K562 (cell line): ENCODE data around the gene IL9. TPM values are rescaled to one million over a fixed set of nuclear protein-coding genes. Genes with fewer than 3 reads are reported as not detected.

ENCODE experiments used
- ATAC-seq: fragments of 200-7000 bp; cut with Tn5 transposase; 3 replicates; pipeline ENCODE4 v1.9.1; 2020; ENCODE audit warnings: moderate library complexity
- BruUV-seq: library from RNA; stranded (reverse); fragments of 400-500 nt; replicated peaks from 2 replicates; lab custom pipeline; 2021; lab: Mats Ljungman, UMichigan
- CTCF ChIA-PET: fragments of 300-600 bp; formaldehyde crosslinking; extraction: SDS; loops from one replicate; lab custom pipeline; 2021; ENCODE audit warnings: low intra/inter-chr PET ratio; lab: Yijun Ruan, JAX
- POLR2A ChIA-PET: fragments of 300-600, 350-650 bp; sonication (Branson Sonifier 250); formaldehyde crosslinking; extraction: SDS; loops from one replicate; lab custom pipeline; 2021; ENCODE audit warnings: antibody characterized with exemption, inconsistent platforms; lab: Yijun Ruan, JAX
- DNase-seq, 4 experiments: peaks; one replicate each; pipeline versions ENCODE4 v3.0.0 to v3.0.0-alpha.2; 2011 to 2018; ENCODE audit warnings: low spot score in 3 of 4, mixed read lengths in 3 of 4; ENCODE audit errors: extremely low read depth in 1 of 4
- FAIRE-seq: peaks from 2 replicates; lab custom pipeline; 2011; peaks lifted over from hg19 to GRCh38; lab: Jason Lieb, UNC
- H2AFZ ChIP-seq: 2 replicates; pipeline ENCODE4 v1.6.0; 2011; ENCODE audit warnings: low read depth, low read length, control low read depth, inconsistent platforms
- H3K27ac ChIP-seq: fragments of 200-600 bp; 3 replicates; pipeline ENCODE4 v1.8.0; 2011; ENCODE audit warnings: low read depth, mild to moderate bottlenecking, control low read depth, inconsistent platforms, low read length, moderate library complexity, mixed read lengths; ENCODE audit errors: extremely low read depth
- H3K27me3 ChIP-seq, 2 experiments: fragments of 300-600 bp in 1 of 2; 2 replicates in 1 of 2; 3 replicates in 1 of 2; pipeline versions ENCODE4 v1.6.0 to v1.8.0; 2011; ENCODE audit warnings: inconsistent platforms in 2 of 2, low read length in 2 of 2, mild to moderate bottlenecking in 1 of 2, mixed read lengths in 1 of 2, moderate library complexity in 1 of 2; ENCODE audit not compliant: control insufficient read depth in 2 of 2, insufficient read depth in 2 of 2
- H3K36me3 ChIP-seq: fragments of 300-600 bp; 3 replicates; pipeline ENCODE4 v1.8.0; 2011; ENCODE audit warnings: mild to moderate bottlenecking, low read length, inconsistent platforms; ENCODE audit not compliant: control insufficient read depth, insufficient read depth
- H3K4me1 ChIP-seq, 2 experiments: fragments of 200-600 bp in 1 of 2; replicated peaks in 1 of 2; 2 replicates in 1 of 2; 3 replicates in 1 of 2; pipeline versions ENCODE4 v1.5.1 to v1.8.0; 2011; ENCODE audit warnings: inconsistent platforms in 2 of 2, low read length in 2 of 2, mild to moderate bottlenecking in 1 of 2, mixed read lengths in 1 of 2, moderate library complexity in 1 of 2; ENCODE audit not compliant: control insufficient read depth in 2 of 2, insufficient read depth in 2 of 2
- H3K4me2 ChIP-seq: 2 replicates; pipeline ENCODE4 v1.6.1; 2011; ENCODE audit warnings: low read length, control low read depth, inconsistent platforms, mixed read lengths; ENCODE audit not compliant: insufficient read depth
- H3K4me3 ChIP-seq: fragments of 200-600 bp; sonication (generic), shearing (Covaris generic); 2 replicates; pipeline ENCODE4 v1.5.1; 2016; ENCODE audit warnings: control low read depth, inconsistent platforms
- H3K79me2 ChIP-seq: fragments of 200-600 bp; 3 replicates; pipeline ENCODE4 v1.8.0; 2011; ENCODE audit warnings: low read length, inconsistent platforms; ENCODE audit not compliant: control insufficient read depth, insufficient read depth
- H3K9ac ChIP-seq, 2 experiments: 2 replicates each; pipeline versions ENCODE4 v1.6.0 to v1.6.1; 2011; ENCODE audit warnings: low read depth in 2 of 2, low read length in 2 of 2, control low read depth in 1 of 2, inconsistent platforms in 1 of 2, mild to moderate bottlenecking in 1 of 2, mixed read lengths in 1 of 2; ENCODE audit not compliant: insufficient read depth in 1 of 2
- H3K9me1 ChIP-seq: one replicate; pipeline ENCODE4 v1.6.0; 2011; ENCODE audit warnings: inconsistent platforms, mild to moderate bottlenecking, low read length, moderate library complexity; ENCODE audit not compliant: control insufficient read depth, insufficient read depth
- H3K9me3 ChIP-seq: replicated peaks from 2 replicates; pipeline ENCODE4 v1.5.1; 2011; ENCODE audit warnings: low read depth, low read length, inconsistent platforms; ENCODE audit not compliant: control insufficient read depth, insufficient read depth
- H4K20me1 ChIP-seq: replicated peaks from 2 replicates; pipeline ENCODE4 v1.6.1; 2011; ENCODE audit warnings: low read length, inconsistent platforms, mixed read lengths; ENCODE audit not compliant: control insufficient read depth, insufficient read depth
- DACH1 ChIP-seq: fragments of 450-650 bp; IDR thresholded peaks from 2 replicates; pipeline ENCODE4 v1.6.1; 2018; ENCODE audit not compliant: partially characterized antibody
- HNRNPK ChIP-seq: fragments of 200-400 bp; formaldehyde crosslinking; IDR thresholded peaks from one replicate; pipeline ENCODE4 v1.6.1; 2018; ENCODE audit warnings: mild to moderate bottlenecking, low read depth, low read length; ENCODE audit not compliant: poor library complexity, severe bottlenecking
- MTA1 ChIP-seq: fragments of 450-650 bp; IDR thresholded peaks from 2 replicates; pipeline ENCODE4 v1.6.1; 2017; ENCODE audit warnings: borderline replicate concordance
- NR2C1 ChIP-seq, 2 experiments: fragments of 450-650 bp; IDR thresholded peaks; 2 replicates each; pipeline ENCODE4 v1.6.1; 2017; ENCODE audit warnings: mild to moderate bottlenecking in 2 of 2, antibody characterized with exemption in 1 of 2, inconsistent platforms in 1 of 2, missing compliant biosample characterization in 1 of 2, missing genetic modification characterization in 1 of 2
- RHOXF2B ChIP-seq: fragments of 250-450 bp; sonication (Bioruptor Pico); conservative IDR thresholded peaks from 2 replicates; pipeline ENCODE4 v1.5.1; 2021
- RNF2 ChIP-seq: sonication (generic); IDR thresholded peaks from 2 replicates; pipeline ENCODE4 v1.6.1; 2016
- THRAP3 ChIP-seq: fragments of 450-650 bp; IDR thresholded peaks from 2 replicates; pipeline ENCODE4 v1.6.1; 2016; ENCODE audit warnings: mild to moderate bottlenecking, inconsistent platforms, borderline replicate concordance
- USF1 ChIP-seq: sonication (generic); formaldehyde crosslinking; IDR thresholded peaks from 2 replicates; pipeline ENCODE4 v1.9.0; 2022; ENCODE audit warnings: mild to moderate bottlenecking, missing genetic modification reagents
- VEZF1 ChIP-seq: fragments of 200-800 bp; sonication (Bioruptor generic); IDR thresholded peaks from 2 replicates; pipeline ENCODE4 v1.6.1; 2017; ENCODE audit warnings: missing genetic modification characterization, missing compliant biosample characterization
- ZBTB8A ChIP-seq: fragments of 450-650 bp; IDR thresholded peaks from 2 replicates; pipeline ENCODE4 v1.6.1; 2018; ENCODE audit warnings: mild to moderate bottlenecking, moderate library complexity; ENCODE audit not compliant: partially characterized antibody
- ZNF354B ChIP-seq: fragments of 250-450 bp; sonication (Bioruptor Pico); IDR thresholded peaks from 2 replicates; pipeline ENCODE4 v1.4.0; 2020
- ZNF395 ChIP-seq: fragments of 200-800 bp; sonication (Bioruptor generic); IDR thresholded peaks from 2 replicates; pipeline ENCODE4 v1.6.1; 2017; ENCODE audit warnings: missing genetic modification characterization, missing compliant biosample characterization
- in situ Hi-C: fragments of 300-500 bp; cut with MboI; formaldehyde crosslinking; loops from 4 replicates; pipeline ENCODE4 v1.15.0; 2018; ENCODE audit warnings: inconsistent platforms, mixed read lengths
- intact Hi-C: fragments of 100-400 bp; cut with micrococcal nuclease; formaldehyde crosslinking; loops from 2 replicates; pipeline ENCODE4 v1.14.2; 2022
- polyA plus RNA-seq, 8 experiments: library from polyadenylated mRNA; depleted of rRNA in 4 of 8; stranded (reverse) in 5 of 8; unstranded in 3 of 8; fragments of >200 nt; fragmentation: Nextera tagmentation in 2 of 8; fragmentation: Illumina TruSeq in 1 of 8; extraction: Ambion mirVana in 2 of 8; extraction: Trizol in 1 of 8; gene quantifications; 2 replicates each; pipeline versions ENCODE4 v1.2.1 to v1.2.3, GENCODE V29; 2011 to 2014; ENCODE audit warnings: inconsistent platforms in 1 of 8, missing spikeins in 1 of 8
- total RNA-seq, 7 experiments: library from RNA; depleted of rRNA in 6 of 7; stranded (reverse); fragments of >200 nt in 6 of 7; fragmentation: Illumina TruSeq in 2 of 7; extraction: Trizol in 2 of 7; gene quantifications; 2 replicates each; pipeline versions ENCODE4 v1.2.1 to v1.2.3, GENCODE V29; 2011 to 2021; ENCODE audit warnings: low replicate concordance in 1 of 7

IL9 gene
- total and polyA plus RNA-seq, 9 of the 15 experiments (the other 6 are each of a cell fraction or from before 2014, with no cell fraction given), result not detected

GRCh38 chr5:135944564-135944963, 48.9 kb upstream of the IL9 start:
- no peak for FAIRE-seq
- H3K27ac ChIP-seq, result no peak overlapping the region
- H3K4me3 ChIP-seq, result no peak overlapping the region
- DNase-seq, result no peak
- no peak for ATAC-seq
- H3K36me3 ChIP-seq, result no peaks in the 10 kb centered on the region
- ChIA-PET POLR2A (interaction anchor here (0.5 to 0.7 kb wide), 2 partner anchors 17 to 1089 kb away, joined by 3 read pairs; no protein-coding TSS in a partner anchor), CTCF (interaction anchor here (1.0 to 2.4 kb wide), 3 partner anchors 118 to 268 kb away, joined by 3 to 14 read pairs (median 4); no protein-coding TSS in a partner anchor)
- in situ Hi-C loops (no loop called here), intact Hi-C loops (loop anchor here (2.0 to 5.0 kb wide), 2 partner anchors 57 to 230 kb away; no protein-coding TSS in a partner anchor)
- no peaks in the 10 kb centered on the region for H4K20me1 ChIP-seq
- no peaks in the 10 kb centered on the region for H3K9me1 ChIP-seq
- no peak overlapping the region for H3K4me2 ChIP-seq
- H2AFZ ChIP-seq, result no peak overlapping the region
- TF ChIP-seq RHOXF2B (CRISPR knock-in tag), result no peak
- TF ChIP-seq HNRNPK, result no peak
- no peak for TF ChIP-seq ZNF395 (CRISPR knock-in tag)
- no peak for TF ChIP-seq THRAP3
- TF ChIP-seq NR2C1 (IDR thresholded peaks at IDR 0.05), result no peak
- no peak for TF ChIP-seq NR2C1 (tag; IDR thresholded peaks at IDR 0.05)
- TF ChIP-seq ZNF354B, result no peak
- no peak for TF ChIP-seq MTA1
- no peak for TF ChIP-seq USF1
- TF ChIP-seq VEZF1 (CRISPR knock-in tag), result no peak
- TF ChIP-seq DACH1, result no peak
- no peak for TF ChIP-seq RNF2
- no peak for TF ChIP-seq ZBTB8A
- H3K9ac ChIP-seq, result no peak overlapping the region
- no peaks in the 10 kb centered on the region for H3K4me1 ChIP-seq
- no TSS peak for BruUV-seq
- no peaks in the 10 kb centered on the region for H3K79me2 ChIP-seq
- 0 out of 5 replicates have a peak, but pooled peaks cover 0 to 3% of the 10 kb centered on the region in 2 experiments for H3K27me3 ChIP-seq
- no peaks in the 10 kb centered on the region for H3K9me3 ChIP-seq
